Epithelial cell of alveolus of lung (primary cell): ENCODE data around the gene FAM168A. TPM values are rescaled to one million over a fixed set of nuclear protein-coding genes. Genes with fewer than 3 reads are reported as not detected.

Experiments
- total RNA-seq: library from RNA; depleted of rRNA; stranded (reverse); fragments of >200 nt; gene quantifications from 2 replicates; pipeline ENCODE4 v1.2.1, GENCODE V29; 2015

The FAM168A gene, protein sequence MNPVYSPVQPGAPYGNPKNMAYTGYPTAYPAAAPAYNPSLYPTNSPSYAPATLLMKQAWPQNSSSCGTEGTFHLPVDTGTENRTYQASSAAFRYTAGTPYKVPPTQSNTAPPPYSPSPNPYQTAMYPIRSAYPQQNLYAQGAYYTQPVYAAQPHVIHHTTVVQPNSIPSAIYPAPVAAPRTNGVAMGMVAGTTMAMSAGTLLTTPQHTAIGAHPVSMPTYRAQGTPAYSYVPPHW
- total RNA-seq, result 23.7 and 32.3 TPM in 2 replicates

GRCh38 chr11:73597956-73598718, at the start of gene FAM168A:
TSS of gene FAM168A (minus strand) at chr11:73598112. CDS start at chr11:73468474, 129,638 bp downstream.

DNA sequence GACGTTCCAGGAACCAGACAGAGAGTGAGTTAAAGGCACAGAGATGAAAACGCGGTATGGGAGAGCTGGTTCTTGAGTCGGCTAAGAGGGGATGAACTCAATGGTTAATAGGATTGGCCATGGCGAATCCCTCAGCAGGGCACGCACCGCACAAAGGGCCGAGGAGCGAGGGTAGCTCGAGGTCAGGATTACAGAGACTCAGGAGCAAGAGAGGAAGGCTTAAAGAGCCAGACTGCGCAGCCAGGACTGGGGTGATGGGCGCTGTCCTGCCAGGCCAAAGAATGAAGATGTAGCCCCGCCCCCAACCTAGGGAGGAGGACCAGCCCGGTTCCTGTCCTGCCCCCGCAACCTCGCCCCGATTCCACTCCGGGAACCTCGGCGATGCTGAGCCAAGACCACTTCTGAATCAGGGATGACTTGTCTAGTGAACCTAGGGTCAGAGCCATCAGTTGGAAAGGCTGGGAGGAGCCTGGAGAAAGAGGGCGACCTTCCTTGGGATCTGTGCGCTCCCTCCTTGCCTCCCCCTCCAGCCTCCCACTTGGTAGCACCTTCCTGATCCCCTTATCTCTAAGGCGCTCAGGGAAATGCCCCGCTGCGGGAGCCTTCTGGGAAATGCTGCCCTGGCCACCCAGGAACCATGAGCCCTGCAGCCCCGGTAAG, 48.2 kb upstream of the FAM168A start, which contains the start of gene PLEKHB1:
TSS of gene PLEKHB1 (plus strand) at position 610 of the 660 bp plus-strand sequence. CDS start at position 638, 28 bp downstream.

GRCh38 chr11:73376160-73376802, 221.6 kb downstream of the FAM168A start, which contains the start of gene RELT:
TSS of gene RELT (plus strand) at chr11:73376399. CDS start at chr11:73389137, 12,738 bp downstream.

Other genes with a start within 250 kb of the FAM168A start
- gene RELT, start 221.7 kb downstream of the FAM168A start, total RNA-seq, result 2.8 and 5.0 TPM in 2 replicates
- gene PLEKHB1, start 48.5 kb upstream of the FAM168A start, total RNA-seq, result 0.26 and 1.3 TPM in 2 replicates
- 111 and 125 TPM in 2 replicates for gene RAB6A, start 163.0 kb upstream of the FAM168A start, total RNA-seq
- gene MRPL48, start 189.8 kb upstream of the FAM168A start, total RNA-seq, result 24.0 and 28.3 TPM in 2 replicates